Trophoblast cell (in vitro differentiated cells and primary cell): ENCODE measurements around the gene INHBC. TPM values are rescaled to one million over a fixed set of nuclear protein-coding genes. Genes with fewer than 3 reads are reported as not detected.

Experiments
- DNase-seq, 2 donors: peaks; one replicate each; pipeline ENCODE4 v3.0.0-alpha.2; 2016
- H2AFZ ChIP-seq: 2 replicates; pipeline ENCODE4 v1.6.1; 2013; ENCODE audit warnings: low read length, moderate library complexity, mild to moderate bottlenecking; ENCODE audit not compliant: insufficient read depth, poor library complexity
- H2AK5ac ChIP-seq: 2 replicates; pipeline ENCODE4 v1.6.1; 2013; ENCODE audit warnings: mild to moderate bottlenecking, low read length
- H2BK120ac ChIP-seq: 2 replicates; pipeline ENCODE4 v1.6.1; 2013; ENCODE audit warnings: low read length, mild to moderate bottlenecking, moderate library complexity; ENCODE audit not compliant: insufficient read depth, poor library complexity
- H2BK12ac ChIP-seq: 2 replicates; pipeline ENCODE4 v1.6.1; 2013; ENCODE audit warnings: mild to moderate bottlenecking, low read length, moderate library complexity
- H2BK5ac ChIP-seq: 2 replicates; pipeline ENCODE4 v1.6.1; 2013; ENCODE audit warnings: low read length, low read depth, moderate library complexity, mild to moderate bottlenecking; ENCODE audit not compliant: poor library complexity
- H3K14ac ChIP-seq: 2 replicates; pipeline ENCODE4 v1.6.1; 2013; ENCODE audit warnings: mild to moderate bottlenecking, low read length
- H3K18ac ChIP-seq: 2 replicates; pipeline ENCODE4 v1.6.1; 2013; ENCODE audit warnings: mild to moderate bottlenecking, low read length
- H3K23ac ChIP-seq: 2 replicates; pipeline ENCODE4 v1.6.1; 2013; ENCODE audit warnings: low read length
- H3K27ac ChIP-seq: 2 replicates; pipeline ENCODE4 v1.5.1; 2013; ENCODE audit warnings: low read depth, mild to moderate bottlenecking, inconsistent platforms, low read length, moderate library complexity
- H3K27me3 ChIP-seq: 2 replicates; pipeline ENCODE4 v1.6.1; 2013; ENCODE audit warnings: inconsistent platforms, mild to moderate bottlenecking, low read length, moderate library complexity; ENCODE audit not compliant: insufficient read depth
- H3K36me3 ChIP-seq, 2 experiments: 1 replicate in 1 of 2; 2 replicates in 1 of 2; pipeline ENCODE4 v1.6.1; 2013; ENCODE audit warnings: low read length in 2 of 2, mild to moderate bottlenecking in 2 of 2, moderate library complexity in 1 of 2; ENCODE audit not compliant: insufficient read depth in 2 of 2, control insufficient read depth in 1 of 2
- H3K4ac ChIP-seq: 2 replicates; pipeline ENCODE4 v1.6.1; 2013; ENCODE audit warnings: low read depth, mild to moderate bottlenecking, low read length, moderate library complexity
- H3K4me1 ChIP-seq, 2 experiments: 1 replicate in 1 of 2; 2 replicates in 1 of 2; pipeline ENCODE4 v1.6.1; 2013; ENCODE audit warnings: low read length in 2 of 2, mild to moderate bottlenecking in 2 of 2, moderate library complexity in 1 of 2; ENCODE audit not compliant: insufficient read depth in 2 of 2, control insufficient read depth in 1 of 2
- H3K4me2 ChIP-seq: 2 replicates; pipeline ENCODE4 v1.6.1; 2013; ENCODE audit warnings: inconsistent platforms, mild to moderate bottlenecking, low read length, moderate library complexity
- H3K4me3 ChIP-seq: 2 replicates; pipeline ENCODE4 v1.5.1; 2013; ENCODE audit warnings: mild to moderate bottlenecking, low read depth, low read length, inconsistent platforms
- H3K79me1 ChIP-seq: one replicate; pipeline ENCODE4 v1.6.1; 2013; ENCODE audit warnings: low read length
- H3K79me2 ChIP-seq: 2 replicates; pipeline ENCODE4 v1.6.1; 2013; ENCODE audit warnings: low read length, mild to moderate bottlenecking; ENCODE audit not compliant: control insufficient read depth, insufficient read depth, poor library complexity
- H3K9ac ChIP-seq: 2 replicates; pipeline ENCODE4 v1.6.1; 2013; ENCODE audit warnings: mild to moderate bottlenecking, low read length
- H3K9me3 ChIP-seq: 2 replicates; pipeline ENCODE4 v1.6.1; 2013; ENCODE audit warnings: low read depth, mild to moderate bottlenecking, control low read depth, inconsistent platforms, low read length; ENCODE audit not compliant: insufficient read depth
- H4K12ac ChIP-seq: 2 replicates; pipeline ENCODE4 v1.6.1; 2013; ENCODE audit warnings: low read depth, mild to moderate bottlenecking, low read length, moderate library complexity
- H4K8ac ChIP-seq: 2 replicates; pipeline ENCODE4 v1.6.1; 2013; ENCODE audit warnings: low read depth, mild to moderate bottlenecking, low read length, moderate library complexity
- H4K91ac ChIP-seq: one replicate; pipeline ENCODE4 v1.6.1; 2013; ENCODE audit warnings: low read depth, mild to moderate bottlenecking, low read length, moderate library complexity
- WGBS: extraction: QIAGEN DNeasy Blood & Tissue Kit; methylation state at CpG from one replicate; pipeline ENCODE4 v1.1.7; 2013; ENCODE audit warnings: missing lambda C conversion rate; ENCODE audit not compliant: insufficient read length, insufficient coverage; ENCODE audit errors: extremely low coverage; 5-methylcytosine and 5-hydroxymethylcytosine counted together
- polyA plus RNA-seq: library from polyadenylated mRNA; stranded (reverse); fragments of 200-250 nt; gene quantifications from 2 replicates; pipeline ENCODE4 v1.2.3, GENCODE V29; 2013

The INHBC gene
- polyA plus RNA-seq, result 0.01 and 0.03 TPM in 2 replicates

GRCh38 chr12:57434517-57435223 is at the start of gene INHBC:
Gene INHBC (plus strand): TSS chr12:57434784. CDS start chr12:57434887, 103 bp downstream.
- H2AK5ac ChIP-seq, result no peak within 1 kb of the TSS
- H4K91ac ChIP-seq, result no peak within 1 kb of the TSS
- WGBS, result no CpG with 5 or more reads among the region's 8 CpGs

GRCh38 chr12:57385586-57385985 is 49.0 kb upstream of the INHBC start:
- H3K79me1 ChIP-seq, result no peaks in the 10 kb centered on the region
- no peaks in the 10 kb centered on the region for H3K9me3 ChIP-seq
- WGBS, result no CpG with 5 or more reads among the region's 3 CpGs
- H3K18ac ChIP-seq, result no peak overlapping the region
- H3K4me2 ChIP-seq, result no peak overlapping the region
- H4K8ac ChIP-seq, result no peak overlapping the region
- no peak overlapping the region for H3K27ac ChIP-seq
- H3K4me3 ChIP-seq, result no peak overlapping the region
- H3K23ac ChIP-seq, result no peak overlapping the region
- H3K4me1 ChIP-seq, result peaks cover 3 to 4% of the 10 kb centered on the region in 2 experiments
- no peak for DNase-seq
- H3K36me3 ChIP-seq, result peaks cover 0 to 3% of the 10 kb centered on the region in 2 experiments
- no peak overlapping the region for H2BK5ac ChIP-seq
- H2AK5ac ChIP-seq, result no peak overlapping the region
- H2AFZ ChIP-seq, result no peak overlapping the region
- H3K79me2 ChIP-seq, result no peaks in the 10 kb centered on the region
- H3K4ac ChIP-seq, result no peak overlapping the region
- no peak overlapping the region for H3K14ac ChIP-seq
- H2BK12ac ChIP-seq, result no peak overlapping the region
- H2BK120ac ChIP-seq, result no peak overlapping the region
- H4K12ac ChIP-seq, result no peak overlapping the region
- no peak overlapping the region for H3K9ac ChIP-seq
- no peak overlapping the region for H4K91ac ChIP-seq
- no peaks in the 10 kb centered on the region for H3K27me3 ChIP-seq

More at GRCh38 chr12:57434517-57435223, at the start of gene INHBC:
- no peak within 1 kb of the TSS for H3K4me3 ChIP-seq
- no peaks in the 10 kb centered on the region for H3K79me2 ChIP-seq
- no peak within 1 kb of the TSS for H2BK120ac ChIP-seq
- H2BK5ac ChIP-seq, result no peak within 1 kb of the TSS
- peaks cover 8% of the 10 kb centered on the region for H3K79me1 ChIP-seq
- no peak within 1 kb of the TSS for H3K14ac ChIP-seq
- H3K9ac ChIP-seq, result no peak within 1 kb of the TSS
- H3K4ac ChIP-seq, result no peak within 1 kb of the TSS
- H2BK12ac ChIP-seq, result no peak within 1 kb of the TSS
- H3K9me3 ChIP-seq, result no peaks in the 10 kb centered on the region
- H3K18ac ChIP-seq, result no peak within 1 kb of the TSS
- no peaks in the 10 kb centered on the region for H3K4me1 ChIP-seq
- no peak within 1 kb of the TSS for H2AFZ ChIP-seq
- H4K8ac ChIP-seq, result no peak within 1 kb of the TSS
- H3K27me3 ChIP-seq, result no peaks in the 10 kb centered on the region
- H3K36me3 ChIP-seq, result no peaks in the 10 kb centered on the region
- no peak within 1 kb of the TSS for H3K4me2 ChIP-seq
- no peak for DNase-seq
- H3K23ac ChIP-seq, result no peak within 1 kb of the TSS
- H4K12ac ChIP-seq, result no peak within 1 kb of the TSS
- H3K27ac ChIP-seq, result no peak within 1 kb of the TSS

- Histone ChIP-seq H4K91ac (no peak overlapping the region), H4K8ac (no peak overlapping the region), H3K4me3 (no peak overlapping the region), H2AFZ (no peak overlapping the region), H2AK5ac (no peak overlapping the region), H3K79me1 (no peaks in the 10 kb centered on the region), H3K4me1 (peaks cover 3 to 4% of the 10 kb centered on the region in 2 experiments), H2BK12ac (no peak overlapping the region), H3K18ac (no peak overlapping the region), H3K14ac (no peak overlapping the region), H3K23ac (no peak overlapping the region), H3K4ac (no peak overlapping the region), H2BK120ac (no peak overlapping the region), H3K79me2 (no peaks in the 10 kb centered on the region), H3K9me3 (no peaks in the 10 kb centered on the region), H3K27ac (no peak overlapping the region), H3K36me3 (peaks cover 0 to 3% of the 10 kb centered on the region in 2 experiments), H3K9ac (no peak overlapping the region), H3K4me2 (no peak overlapping the region), H2BK5ac (no peak overlapping the region), H4K12ac (no peak overlapping the region), H3K27me3 (no peaks in the 10 kb centered on the region)
- WGBS, result no CpG with 5 or more reads among the region's 33 CpGs
- DNase-seq, result no peak
Observed at GRCh38 chr12:57386187-57386720, 48.3 kb upstream of the INHBC start.

- Histone ChIP-seq H3K9ac (no peak overlapping the region), H3K9me3 (no peaks in the 10 kb centered on the region), H3K79me1 (no peaks in the 10 kb centered on the region), H3K36me3 (peaks cover 3 to 4% of the 10 kb centered on the region in 2 experiments), H4K91ac (no peak overlapping the region), H2BK5ac (no peak overlapping the region), H3K23ac (no peak overlapping the region), H2AK5ac (no peak overlapping the region), H3K4me1 (no peaks in the 10 kb centered on the region), H2AFZ (no peak overlapping the region), H2BK12ac (no peak overlapping the region), H3K18ac (no peak overlapping the region), H3K79me2 (no peaks in the 10 kb centered on the region), H3K27me3 (no peaks in the 10 kb centered on the region), H4K8ac (no peak overlapping the region), H3K4ac (no peak overlapping the region), H4K12ac (no peak overlapping the region), H3K4me2 (no peak overlapping the region), H3K4me3 (no peak overlapping the region), H2BK120ac (no peak overlapping the region), H3K27ac (no peak overlapping the region), H3K14ac (no peak overlapping the region)
- 100% methylated on average over 1 of the region's 5 CpGs for WGBS
- no peak for DNase-seq
Observed at GRCh38 chr12:57388425-57388824, 46.2 kb upstream of the INHBC start.
